ENCODE data around the gene IL3. TPM values are rescaled to one million over a fixed set of nuclear protein-coding genes. Genes with fewer than 3 reads are reported as not detected.
"Not testable (repeated sequence)": the region's sequence is repeated elsewhere in the genome, so short reads cannot be mapped to it uniquely, and the experiment has no call there.

The IL3 gene
- total and polyA plus RNA-seq, 12 donors: not detected

- H3K4me1 ChIP-seq: peaks cover 13 to 50% (median 16%) of the 10 kb centered on the region in 9 donors
- DNase-seq (peak; percentile 76), ATAC-seq (peak; percentile 81 to 95 (median 92))
- H3K27ac ChIP-seq: peak overlapping the region in 7 of 10 donors; percentile 4 to 79 (median 48)
- H3K9me3 ChIP-seq: no peaks in the 10 kb centered on the region
- no peaks in the 10 kb centered on the region for H3K36me3 ChIP-seq
- intact Hi-C loops (cut with DNase I): no loop called here
- H3K27me3 ChIP-seq: no peaks in the 10 kb centered on the region
- peak in 1 of 9 donors; percentile 7 for TF ChIP-seq CTCF (IDR thresholded peaks at IDR 0.05)
- H3K4me3 ChIP-seq: no peak overlapping the region
Measured at GRCh38 chr5:132103332-132103951, 43.0 kb downstream of the IL3 start.

- H3K27ac ChIP-seq: peak overlapping the region in 4 of 10 donors; percentile 4 to 79 (median 50)
Measured at GRCh38 chr5:132103969-132104391, 43.5 kb downstream of the IL3 start.

GRCh38 chr5:132104556-132104955, 44.1 kb downstream of the IL3 start:
- no peak overlapping the region for H3K4me3 ChIP-seq
- intact Hi-C loops (cut with DNase I): no loop called here
- no peak overlapping the region for H3K27ac ChIP-seq
- H3K9me3 ChIP-seq: no peaks in the 10 kb centered on the region
- no peak for TF ChIP-seq CTCF (IDR thresholded peaks at IDR 0.05)
- no peaks in the 10 kb centered on the region for H3K36me3 ChIP-seq
- no peak for DNase-seq
- H3K4me1 ChIP-seq: peaks cover 13 to 45% (median 16%) of the 10 kb centered on the region in 9 donors
- no peaks in the 10 kb centered on the region for H3K27me3 ChIP-seq
- no peak for ATAC-seq

More at GRCh38 chr5:132103969-132104391, 43.5 kb downstream of the IL3 start:
- H3K4me1 ChIP-seq: peaks cover 13 to 49% (median 16%) of the 10 kb centered on the region in 9 donors
- DNase-seq (no peak), ATAC-seq (peak in 5 of 8 donors; percentile 3 to 30 (median 19))
- H3K36me3 ChIP-seq: no peaks in the 10 kb centered on the region
- H3K4me3 ChIP-seq: no peak overlapping the region
- 81 to 89% methylated on average over 6 of the region's 6 CpGs for WGBS, 2 donors
- H3K9me3 ChIP-seq: no peaks in the 10 kb centered on the region
- no peaks in the 10 kb centered on the region for H3K27me3 ChIP-seq
- intact Hi-C loops (cut with DNase I): no loop called here
- TF ChIP-seq CTCF (IDR thresholded peaks at IDR 0.05): no peak

- Histone ChIP-seq H3K27me3 (no peaks in the 10 kb centered on the region), H3K9me3 (no peaks in the 10 kb centered on the region), H3K27ac (no peak overlapping the region), H3K4me3 (no peak overlapping the region), H3K4me1 (peaks cover 13 to 40% (median 16%) of the 10 kb centered on the region in 9 donors), H3K36me3 (no peaks in the 10 kb centered on the region)
- no peak for TF ChIP-seq CTCF (IDR thresholded peaks at IDR 0.05)
- intact Hi-C loops (cut with DNase I): no loop called here
- ATAC-seq: no peak
- no peak for DNase-seq
- WGBS, 2 donors: 83% methylated on average over 3 of the region's 3 CpGs
Measured at GRCh38 chr5:132105688-132106087, 45.2 kb downstream of the IL3 start.

GRCh38 chr5:132108495-132108894, 48.0 kb downstream of the IL3 start:
- peaks cover 5 to 13% (median 8%) of the 10 kb centered on the region in 9 donors for H3K4me1 ChIP-seq
- H3K27ac ChIP-seq; H3K36me3 ChIP-seq; intact Hi-C loops (cut with DNase I); ATAC-seq; H3K27me3 ChIP-seq; H3K9me3 ChIP-seq; H3K4me3 ChIP-seq; DNase-seq: not testable (repeated sequence)
- WGBS, 2 donors: 98 to 100% methylated on average over 1 of the region's 1 CpG

GRCh38 chr5:132108957-132109356, 48.5 kb downstream of the IL3 start:
- H3K4me3 ChIP-seq; H3K36me3 ChIP-seq; ATAC-seq; H3K27ac ChIP-seq; DNase-seq; H3K9me3 ChIP-seq; H3K27me3 ChIP-seq; H3K4me1 ChIP-seq; intact Hi-C loops (cut with DNase I): not testable (repeated sequence)
- WGBS, 2 donors: 92 to 98% methylated on average over 3 to 4 of the region's 4 CpGs
